Activated CD4-positive, alpha-beta T cell treated with anti-CD3 and anti-CD28 coated beads, Interleukin-2, Interleukin-4, amounts not matched to agents 100 ng/mL and 50 ng/mL, durations not matched to agents 16 hours and 8 hours (primary cell): ENCODE results near the gene SEC24A.
"Not testable (repeated sequence)": the region's sequence is repeated elsewhere in the genome, so short reads cannot be mapped to it uniquely, and the experiment has no call there.

Experiments
- DNase-seq: peaks from one replicate; pipeline ENCODE4 v3.0.0-alpha.2; 2020; ENCODE audit warnings: low spot score

SEC24A gene

DNA sequence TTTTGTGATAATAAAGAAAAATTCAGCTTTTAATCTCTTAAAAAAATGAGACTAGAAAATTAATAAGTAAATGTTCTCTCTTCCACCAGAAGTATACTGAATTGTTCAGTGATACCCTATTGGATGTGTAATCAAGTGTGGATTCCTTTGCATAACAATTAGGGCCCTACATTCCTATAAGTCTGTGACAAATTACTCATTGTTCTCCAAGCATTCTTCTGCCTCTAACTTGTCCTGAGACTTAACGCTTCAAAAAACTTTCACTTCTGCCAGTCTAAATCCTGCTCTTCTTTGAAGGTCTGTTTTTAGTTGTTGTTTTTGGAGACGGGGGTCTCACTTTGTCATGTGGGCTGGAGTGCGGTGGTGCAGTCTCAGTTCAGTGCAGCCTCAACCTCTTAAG is 100.8 kb downstream of the SEC24A start:
- DNase-seq = no peak

DNA sequence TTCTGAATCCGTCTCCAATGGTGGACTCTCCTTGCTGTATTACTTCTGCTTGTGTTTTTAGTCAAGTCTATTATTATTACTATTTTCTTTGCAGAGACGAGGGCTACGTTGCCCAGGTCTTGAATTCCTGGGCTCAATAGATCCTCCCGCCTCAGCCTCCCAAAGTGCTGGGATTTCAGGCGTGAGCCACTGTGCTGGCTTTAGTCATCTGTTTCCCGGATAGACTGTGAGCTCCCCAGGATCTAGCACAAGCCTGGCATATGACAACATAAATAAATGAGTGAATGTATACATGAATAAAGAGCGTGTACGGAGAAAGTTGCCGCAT is 109.6 kb downstream of the SEC24A start:
- no peak for DNase-seq

GRCh38 chr5:134758504-134759341 is 110.1 kb downstream of the SEC24A start, which contains the start of gene DDX46:
TSS of gene DDX46 (plus strand) at chr5:134758779. CDS start at chr5:134758939, 160 bp downstream.
- peak; percentile 97 for DNase-seq

- not testable (repeated sequence) for DNase-seq
Observed at GRCh38 chr5:134767528-134768291, 119.1 kb downstream of the SEC24A start.

DNA sequence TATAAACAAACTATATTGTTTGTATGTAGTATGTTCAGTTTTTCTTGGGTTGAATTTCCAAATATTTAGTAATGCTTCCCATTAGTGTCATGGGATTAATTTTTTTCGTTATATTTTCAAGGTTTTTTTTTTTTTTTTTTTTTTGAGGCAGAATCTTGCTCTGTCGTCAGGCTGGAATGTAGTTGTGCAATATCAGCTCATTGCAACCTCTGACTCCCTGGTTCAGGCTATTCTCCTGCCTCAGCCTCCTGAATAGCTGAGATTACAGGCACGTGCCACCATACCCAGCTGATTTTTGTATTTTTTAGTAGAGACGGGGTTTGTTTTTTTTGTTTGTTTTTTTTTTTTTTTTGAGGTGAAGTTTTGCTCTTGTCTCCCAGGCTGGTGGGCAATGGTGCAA is 120.6 kb downstream of the SEC24A start:
- DNase-seq = no peak

DNA sequence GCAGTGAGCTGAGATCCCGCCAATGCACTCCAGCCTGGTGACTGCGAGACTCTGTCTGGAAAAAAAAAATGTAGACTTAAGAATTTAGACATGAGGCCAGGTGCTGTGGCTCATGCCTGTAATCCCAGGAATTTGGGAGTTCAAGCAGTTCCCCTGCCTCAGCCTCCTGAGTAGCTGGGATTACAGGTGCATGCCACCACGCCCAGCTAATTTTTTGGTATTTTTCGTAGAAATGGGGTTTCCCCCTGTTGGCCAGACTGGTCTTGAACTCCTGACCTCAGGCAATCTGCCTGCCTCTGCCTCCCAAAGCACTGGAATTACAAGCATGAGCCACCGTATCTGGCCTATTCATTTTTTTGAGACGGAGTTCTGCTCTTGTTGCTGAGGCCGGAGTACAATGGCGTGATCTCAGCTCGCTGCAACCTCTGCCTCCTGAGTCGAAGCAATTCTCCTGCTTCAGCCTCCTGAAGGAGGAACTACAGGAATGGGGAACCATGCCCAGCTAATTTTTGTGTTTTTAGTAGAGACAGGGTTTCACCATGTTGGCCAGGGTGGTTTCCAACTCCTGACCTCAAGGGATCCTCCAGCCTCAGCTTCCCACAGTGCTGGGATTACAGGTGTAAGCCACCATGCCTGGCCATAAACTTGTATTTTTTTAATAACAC is 124.0 kb downstream of the SEC24A start:
- no peak for DNase-seq

- no peak for DNase-seq
Observed at GRCh38 chr5:134777366-134777765, 128.8 kb downstream of the SEC24A start.
